Panc1 (cell line): Measurements from ENCODE around the gene TTC16.

Source experiments
- POLR2AphosphoS5 ChIP-seq: IDR thresholded peaks from 2 replicates; pipeline ENCODE4 v1.6.1; 2012; ENCODE audit warnings: mild to moderate bottlenecking, low read depth, low read length, moderate library complexity
- SIN3A ChIP-seq: IDR thresholded peaks from 2 replicates; pipeline ENCODE4 v1.6.1; 2012; ENCODE audit warnings: low read depth, mild to moderate bottlenecking, low read length, moderate library complexity, borderline replicate concordance; ENCODE audit not compliant: insufficient read depth
- TF ChIP-seq, protein P1 (sequence below): fragments of 450-650 bp; IDR thresholded peaks from 2 replicates; pipeline ENCODE4 v1.5.1; 2017; ENCODE audit warnings: mild to moderate bottlenecking
- TF ChIP-seq, protein P2 (sequence below), 2 experiments: IDR thresholded peaks; 2 replicates each; pipeline ENCODE4 v1.6.1; 2011 to 2012; ENCODE audit warnings: low read depth in 2 of 2, control low read depth in 1 of 2, low read length in 1 of 2, mild to moderate bottlenecking in 1 of 2, moderate library complexity in 1 of 2; ENCODE audit not compliant: insufficient read depth in 1 of 2

- TF ChIP-seq, protein P1, sequence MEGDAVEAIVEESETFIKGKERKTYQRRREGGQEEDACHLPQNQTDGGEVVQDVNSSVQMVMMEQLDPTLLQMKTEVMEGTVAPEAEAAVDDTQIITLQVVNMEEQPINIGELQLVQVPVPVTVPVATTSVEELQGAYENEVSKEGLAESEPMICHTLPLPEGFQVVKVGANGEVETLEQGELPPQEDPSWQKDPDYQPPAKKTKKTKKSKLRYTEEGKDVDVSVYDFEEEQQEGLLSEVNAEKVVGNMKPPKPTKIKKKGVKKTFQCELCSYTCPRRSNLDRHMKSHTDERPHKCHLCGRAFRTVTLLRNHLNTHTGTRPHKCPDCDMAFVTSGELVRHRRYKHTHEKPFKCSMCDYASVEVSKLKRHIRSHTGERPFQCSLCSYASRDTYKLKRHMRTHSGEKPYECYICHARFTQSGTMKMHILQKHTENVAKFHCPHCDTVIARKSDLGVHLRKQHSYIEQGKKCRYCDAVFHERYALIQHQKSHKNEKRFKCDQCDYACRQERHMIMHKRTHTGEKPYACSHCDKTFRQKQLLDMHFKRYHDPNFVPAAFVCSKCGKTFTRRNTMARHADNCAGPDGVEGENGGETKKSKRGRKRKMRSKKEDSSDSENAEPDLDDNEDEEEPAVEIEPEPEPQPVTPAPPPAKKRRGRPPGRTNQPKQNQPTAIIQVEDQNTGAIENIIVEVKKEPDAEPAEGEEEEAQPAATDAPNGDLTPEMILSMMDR = no peak
- no peak for TF ChIP-seq SIN3A
- TF ChIP-seq, protein P2, sequence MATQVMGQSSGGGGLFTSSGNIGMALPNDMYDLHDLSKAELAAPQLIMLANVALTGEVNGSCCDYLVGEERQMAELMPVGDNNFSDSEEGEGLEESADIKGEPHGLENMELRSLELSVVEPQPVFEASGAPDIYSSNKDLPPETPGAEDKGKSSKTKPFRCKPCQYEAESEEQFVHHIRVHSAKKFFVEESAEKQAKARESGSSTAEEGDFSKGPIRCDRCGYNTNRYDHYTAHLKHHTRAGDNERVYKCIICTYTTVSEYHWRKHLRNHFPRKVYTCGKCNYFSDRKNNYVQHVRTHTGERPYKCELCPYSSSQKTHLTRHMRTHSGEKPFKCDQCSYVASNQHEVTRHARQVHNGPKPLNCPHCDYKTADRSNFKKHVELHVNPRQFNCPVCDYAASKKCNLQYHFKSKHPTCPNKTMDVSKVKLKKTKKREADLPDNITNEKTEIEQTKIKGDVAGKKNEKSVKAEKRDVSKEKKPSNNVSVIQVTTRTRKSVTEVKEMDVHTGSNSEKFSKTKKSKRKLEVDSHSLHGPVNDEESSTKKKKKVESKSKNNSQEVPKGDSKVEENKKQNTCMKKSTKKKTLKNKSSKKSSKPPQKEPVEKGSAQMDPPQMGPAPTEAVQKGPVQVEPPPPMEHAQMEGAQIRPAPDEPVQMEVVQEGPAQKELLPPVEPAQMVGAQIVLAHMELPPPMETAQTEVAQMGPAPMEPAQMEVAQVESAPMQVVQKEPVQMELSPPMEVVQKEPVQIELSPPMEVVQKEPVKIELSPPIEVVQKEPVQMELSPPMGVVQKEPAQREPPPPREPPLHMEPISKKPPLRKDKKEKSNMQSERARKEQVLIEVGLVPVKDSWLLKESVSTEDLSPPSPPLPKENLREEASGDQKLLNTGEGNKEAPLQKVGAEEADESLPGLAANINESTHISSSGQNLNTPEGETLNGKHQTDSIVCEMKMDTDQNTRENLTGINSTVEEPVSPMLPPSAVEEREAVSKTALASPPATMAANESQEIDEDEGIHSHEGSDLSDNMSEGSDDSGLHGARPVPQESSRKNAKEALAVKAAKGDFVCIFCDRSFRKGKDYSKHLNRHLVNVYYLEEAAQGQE (IDR thresholded peaks at IDR 0.05; ENCODE audit: insufficient read depth in 1 of 2, low read depth in 2 of 2, low read length in 1 of 2) = no peak
- TF ChIP-seq POLR2AphosphoS5 = no peak
Measured at GRCh38 chr9:127693143-127693542, 22.7 kb upstream of the TTC16 start.
